ENCODE data around the gene TAF5L. TPM values are rescaled to one million over a fixed set of nuclear protein-coding genes. Genes with fewer than 3 reads are reported as not detected.

The TAF5L gene
- total and polyA plus RNA-seq, 9 donors, result 7.6 to 19.8 (median 12.5) TPM

- no peaks in the 10 kb centered on the region for H3K27me3 ChIP-seq
- H3K36me3 ChIP-seq, result no peaks in the 10 kb centered on the region
- no peak overlapping the region for H3K27ac ChIP-seq
- no peaks in the 10 kb centered on the region for H3K9me3 ChIP-seq
- intact Hi-C loops (cut with DNase I), result no loop called here
- no peaks in the 10 kb centered on the region for H3K4me1 ChIP-seq (ENCODE audit: insufficient read depth)
- 81 to 87% (median 82%) methylated on average over 7 of the region's 7 CpGs for WGBS, 3 donors
- H3K4me3 ChIP-seq, result no peak overlapping the region
- TF ChIP-seq EP300 (IDR thresholded peaks at IDR 0.05), result no peak
- TF ChIP-seq CTCF (IDR thresholded peaks at IDR 0.05), result no peak
- no peak for TF ChIP-seq POLR2A (IDR thresholded peaks at IDR 0.05)
- DNase-seq, result no peak
Measured at GRCh38 chr1:229603371-229604005, 22.4 kb downstream of the TAF5L start.

DNA sequence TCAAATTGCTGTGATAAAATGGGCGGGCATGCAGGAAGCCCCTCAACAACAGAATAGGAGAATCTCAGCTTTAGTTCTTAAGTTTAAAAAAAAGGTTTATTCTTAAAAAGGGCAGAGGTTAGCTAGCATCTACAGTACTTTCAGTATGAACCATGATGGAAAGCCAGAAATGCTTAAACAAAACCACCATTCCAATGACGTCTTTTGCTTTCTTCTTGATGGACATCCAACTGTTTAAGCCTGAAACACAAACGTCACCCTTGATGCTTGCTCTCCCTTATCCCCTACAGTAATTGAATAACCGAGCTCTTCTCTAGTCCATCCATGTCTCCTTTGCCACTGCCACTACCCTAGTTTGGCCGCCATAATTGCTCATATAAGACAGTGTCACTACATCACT, 25.7 kb downstream of the TAF5L start:
- Histone ChIP-seq H3K4me1 (ENCODE audit: insufficient read depth) (peaks cover 2% of the 10 kb centered on the region), H3K4me3 (no peak overlapping the region), H3K9me3 (no peaks in the 10 kb centered on the region), H3K27me3 (no peaks in the 10 kb centered on the region), H3K27ac (no peak overlapping the region), H3K36me3 (no peaks in the 10 kb centered on the region)
- DNase-seq, result no peak
- 88 to 93% (median 90%) methylated on average over 5 of the region's 5 CpGs for WGBS, 3 donors
- intact Hi-C loops (cut with DNase I), result no loop called here
- TF ChIP-seq POLR2A (IDR thresholded peaks at IDR 0.05), result no peak
- no peak for TF ChIP-seq EP300 (IDR thresholded peaks at IDR 0.05)
- no peak for TF ChIP-seq CTCF (IDR thresholded peaks at IDR 0.05)

DNA sequence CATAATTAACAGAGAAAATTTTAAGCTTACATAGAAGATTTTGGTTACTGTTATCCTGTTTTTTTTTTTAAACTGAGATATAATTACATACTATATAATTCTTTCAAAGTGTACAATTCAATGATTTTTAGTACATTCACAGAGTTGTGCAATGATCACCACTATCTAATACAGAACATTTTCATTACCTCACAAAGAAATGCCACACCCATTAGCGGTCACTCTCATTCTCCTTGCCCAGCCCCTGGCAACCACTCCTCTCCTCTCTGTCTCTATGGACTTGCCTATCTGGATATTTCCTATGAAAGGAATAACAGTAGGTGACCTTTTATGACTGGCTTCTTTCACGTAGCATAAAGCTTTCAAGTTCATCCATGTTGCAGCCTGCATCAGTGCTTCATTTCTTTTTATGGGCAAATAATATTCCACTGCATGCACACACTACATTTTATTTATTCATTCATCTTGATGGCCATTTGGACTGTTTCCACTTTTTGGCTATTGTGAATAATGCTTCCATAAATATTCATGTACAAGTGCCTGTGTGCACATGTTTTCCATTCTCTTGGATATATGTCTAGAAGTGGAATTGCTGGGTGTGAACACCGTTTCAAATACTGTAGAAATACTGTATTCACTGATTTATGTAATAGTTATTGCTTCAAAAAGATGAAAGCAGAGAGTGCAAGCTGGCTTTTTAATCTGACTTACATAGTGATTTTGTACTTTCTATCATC, 26.5 kb downstream of the TAF5L start:
- no peak overlapping the region for H3K27ac ChIP-seq
- no peaks in the 10 kb centered on the region for H3K36me3 ChIP-seq
- no peak overlapping the region for H3K4me3 ChIP-seq
- no peaks in the 10 kb centered on the region for H3K9me3 ChIP-seq
- 92 to 96% (median 93%) methylated on average over 3 of the region's 3 CpGs for WGBS, 3 donors
- no peak for DNase-seq
- peaks cover 2% of the 10 kb centered on the region for H3K4me1 ChIP-seq (ENCODE audit: insufficient read depth)
- intact Hi-C loops (cut with DNase I), result no loop called here
- TF ChIP-seq POLR2A (IDR thresholded peaks at IDR 0.05), result no peak
- no peak for TF ChIP-seq EP300 (IDR thresholded peaks at IDR 0.05)
- TF ChIP-seq CTCF (IDR thresholded peaks at IDR 0.05), result no peak
- no peaks in the 10 kb centered on the region for H3K27me3 ChIP-seq

GRCh38 chr1:229597877-229598276, 28.0 kb downstream of the TAF5L start:
- no peaks in the 10 kb centered on the region for H3K36me3 ChIP-seq
- DNase-seq, result no peak
- no peak for TF ChIP-seq CTCF (IDR thresholded peaks at IDR 0.05)
- no peak for TF ChIP-seq EP300 (IDR thresholded peaks at IDR 0.05)
- TF ChIP-seq POLR2A (IDR thresholded peaks at IDR 0.05), result no peak
- H3K4me3 ChIP-seq, result no peak overlapping the region
- intact Hi-C loops (cut with DNase I), result no loop called here
- H3K4me1 ChIP-seq (ENCODE audit: insufficient read depth), result peaks cover 2% of the 10 kb centered on the region
- no peak overlapping the region for H3K27ac ChIP-seq
- H3K9me3 ChIP-seq, result no peaks in the 10 kb centered on the region
- H3K27me3 ChIP-seq, result no peaks in the 10 kb centered on the region
- 64 to 73% (median 68%) methylated on average over 3 of the region's 3 CpGs for WGBS, 3 donors
